DLD1 (cell line): ENCODE measurements around the gene RASL10A.

ENCODE experiments used
- in situ Hi-C: cut with HindIII; loops from 2 replicates; pipeline ENCODE4 v1.10.0; 2017; ENCODE audit warnings: low sequenced_read_pairs

Gene RASL10A

GRCh38 chr22:29339381-29340235, 24.1 kb upstream of the RASL10A start:
- in situ Hi-C loops = no loop called here

GRCh38 chr22:29338398-29338797, 22.9 kb upstream of the RASL10A start:
- in situ Hi-C loops = no loop called here

GRCh38 chr22:29337631-29338284, 22.3 kb upstream of the RASL10A start:
- in situ Hi-C loops = no loop called here

GRCh38 chr22:29336751-29337490, 21.4 kb upstream of the RASL10A start:
- in situ Hi-C loops = no loop called here

GRCh38 chr22:29335656-29336055, 20.2 kb upstream of the RASL10A start:
- in situ Hi-C loops = no loop called here

GRCh38 chr22:29334696-29335344, 19.3 kb upstream of the RASL10A start:
- in situ Hi-C loops = no loop called here

GRCh38 chr22:29334148-29334547, 18.7 kb upstream of the RASL10A start:
- in situ Hi-C loops = no loop called here

- in situ Hi-C loops = no loop called here
These were observed 17.5 kb upstream of the RASL10A start for GRCh38 chr22:29332886-29333496.

GRCh38 chr22:29331658-29332300, 16.3 kb upstream of the RASL10A start:
- in situ Hi-C loops = no loop called here

GRCh38 chr22:29331213-29331612, 15.7 kb upstream of the RASL10A start:
- in situ Hi-C loops = no loop called here

GRCh38 chr22:29330753-29331152, 15.3 kb upstream of the RASL10A start:
- in situ Hi-C loops = no loop called here

- in situ Hi-C loops = no loop called here
These were observed 14.8 kb upstream of the RASL10A start for GRCh38 chr22:29330291-29330690.

- in situ Hi-C loops = no loop called here
These were observed 14.1 kb upstream of the RASL10A start for GRCh38 chr22:29329581-29329980.

- in situ Hi-C loops = no loop called here
These were observed 13.3 kb upstream of the RASL10A start for GRCh38 chr22:29328566-29329500.

GRCh38 chr22:29328055-29328454, 12.6 kb upstream of the RASL10A start:
- in situ Hi-C loops = no loop called here

- in situ Hi-C loops = no loop called here
These were observed 11.7 kb upstream of the RASL10A start for GRCh38 chr22:29327089-29327764.

- in situ Hi-C loops = no loop called here
These were observed 11.0 kb upstream of the RASL10A start for GRCh38 chr22:29326481-29326880.

- in situ Hi-C loops = no loop called here
These were observed 10.4 kb upstream of the RASL10A start for GRCh38 chr22:29325785-29326315.
